A673 (cell line): ENCODE data around the gene XAB2. TPM values are rescaled to one million over a fixed set of nuclear protein-coding genes. Genes with fewer than 3 reads are reported as not detected.
A peak's percentile ranks its signal among the peaks of the same experiment; 100 is the strongest.
"Not testable (repeated sequence)": the region's sequence is repeated elsewhere in the genome, so short reads cannot be mapped to it uniquely, and the experiment has no call there.

ENCODE experiments used
- BruUV-seq: library from RNA; stranded (reverse); fragments of 400-500 nt; replicated peaks from 2 replicates; lab custom pipeline; 2021; lab: Mats Ljungman, UMichigan
- CTCF ChIA-PET: fragments of 300-600 bp; sonication (Branson Sonifier 250); formaldehyde crosslinking; loops from one replicate; lab custom pipeline; 2022; ENCODE audit warnings: antibody characterized with exemption; lab: Charles Lee
- POLR2A ChIA-PET: fragments of 300-600 bp; sonication (Branson Sonifier 250); formaldehyde crosslinking; loops from one replicate; lab custom pipeline; 2022; ENCODE audit warnings: antibody characterized with exemption; ENCODE audit not compliant: low non-redundant PET; lab: Charles Lee
- DNase-seq: peaks from one replicate; pipeline ENCODE4 v3.0.0-alpha.2; 2015; ENCODE audit warnings: low spot score
- H3K27ac ChIP-seq: fragments of 200-600 bp; sonication (generic); 2 replicates; pipeline ENCODE4 v1.5.1; 2016; ENCODE audit warnings: mixed run types, low read depth, mild to moderate bottlenecking, mixed read lengths, antibody characterized with exemption, low read length; ENCODE audit not compliant: poor library complexity, severe bottlenecking
- H3K27me3 ChIP-seq: fragments of 200-600 bp; sonication (generic); replicated peaks from 2 replicates; pipeline ENCODE4 v1.6.1; 2017; ENCODE audit warnings: mixed run types, low read depth, mild to moderate bottlenecking, mixed read lengths, antibody characterized with exemption, low read length; ENCODE audit not compliant: insufficient read depth, poor library complexity
- H3K36me3 ChIP-seq: fragments of 200-600 bp; sonication (generic); 2 replicates; pipeline ENCODE4 v1.6.1; 2016; ENCODE audit warnings: mixed run types, mild to moderate bottlenecking, mixed read lengths, antibody characterized with exemption, low read length; ENCODE audit not compliant: insufficient read depth, poor library complexity, severe bottlenecking
- H3K4me1 ChIP-seq: fragments of 200-600 bp; sonication (generic); 2 replicates; pipeline ENCODE4 v1.6.1; 2017; ENCODE audit warnings: mixed run types, mild to moderate bottlenecking, mixed read lengths, antibody characterized with exemption, low read length; ENCODE audit not compliant: insufficient read depth, poor library complexity, severe bottlenecking
- H3K4me3 ChIP-seq: fragments of 200-600 bp; sonication (generic); 2 replicates; pipeline ENCODE4 v1.5.1; 2016; ENCODE audit warnings: low read depth, mixed run types, mild to moderate bottlenecking, mixed read lengths, low read length; ENCODE audit not compliant: poor library complexity, severe bottlenecking
- H3K9me3 ChIP-seq: fragments of 200-600 bp; sonication (generic); 2 replicates; pipeline ENCODE4 v1.6.1; 2016; ENCODE audit warnings: mixed run types, low read depth, mild to moderate bottlenecking, mixed read lengths, antibody characterized with exemption, low read length; ENCODE audit not compliant: poor library complexity, severe bottlenecking
- EZH2 ChIP-seq: fragments of 200-600 bp; sonication (generic); IDR thresholded peaks from 2 replicates; pipeline ENCODE4 v1.6.1; 2017; ENCODE audit warnings: borderline replicate concordance, low read depth, mild to moderate bottlenecking, mixed read lengths, antibody characterized with exemption, low read length; ENCODE audit not compliant: poor library complexity, severe bottlenecking
- intact Hi-C: fragments of 100-400 bp; cut with micrococcal nuclease; formaldehyde crosslinking; loops from one replicate; pipeline ENCODE4 v1.10.0; 2022; ENCODE audit not compliant: unreplicated experiment
- total RNA-seq: library from RNA; stranded (reverse); gene quantifications from 2 replicates; pipeline ENCODE4 v1.2.3, GENCODE V29; 2021
- TF ChIP-seq, protein P1 (sequence below): fragments of 300-800, 200-600 bp; sonication (generic); conservative IDR thresholded peaks from 2 replicates; pipeline ENCODE4 v1.5.1; 2017; ENCODE audit warnings: low read depth, mild to moderate bottlenecking, antibody characterized with exemption, low read length, moderate library complexity, mixed read lengths

Gene XAB2
- total RNA-seq, 1 experiment from 2014 or later: 46.8 TPM

DNA sequence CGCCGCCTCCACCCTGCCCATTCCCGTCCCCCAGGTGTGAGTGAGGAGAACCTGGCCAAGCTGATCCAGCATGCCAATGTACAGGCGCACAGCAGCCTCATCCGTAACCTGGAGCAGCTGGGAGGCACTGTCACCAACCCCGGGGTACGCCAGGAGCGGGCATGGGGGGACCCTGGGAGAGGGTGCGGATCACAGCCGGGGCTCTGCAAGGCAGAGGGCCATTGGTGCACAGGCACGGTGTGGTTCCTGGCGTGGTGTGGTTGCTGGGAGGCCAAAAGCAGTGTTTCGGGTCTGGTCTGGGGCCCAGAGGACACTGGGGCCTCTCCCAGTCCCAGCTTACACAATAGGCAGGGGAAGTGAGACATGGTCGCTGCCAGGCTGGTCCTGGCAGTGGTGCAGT lies 15.8 kb upstream of the XAB2 start:
- no peak for DNase-seq
- Histone ChIP-seq H3K27me3 (no peaks in the 10 kb centered on the region), H3K27ac (no peak overlapping the region), H3K9me3 (no peaks in the 10 kb centered on the region), H3K4me1 (no peaks in the 10 kb centered on the region), H3K4me3 (no peak overlapping the region), H3K36me3 (no peaks in the 10 kb centered on the region)
- no peak for TF ChIP-seq EZH2
- TF ChIP-seq, protein P1, sequence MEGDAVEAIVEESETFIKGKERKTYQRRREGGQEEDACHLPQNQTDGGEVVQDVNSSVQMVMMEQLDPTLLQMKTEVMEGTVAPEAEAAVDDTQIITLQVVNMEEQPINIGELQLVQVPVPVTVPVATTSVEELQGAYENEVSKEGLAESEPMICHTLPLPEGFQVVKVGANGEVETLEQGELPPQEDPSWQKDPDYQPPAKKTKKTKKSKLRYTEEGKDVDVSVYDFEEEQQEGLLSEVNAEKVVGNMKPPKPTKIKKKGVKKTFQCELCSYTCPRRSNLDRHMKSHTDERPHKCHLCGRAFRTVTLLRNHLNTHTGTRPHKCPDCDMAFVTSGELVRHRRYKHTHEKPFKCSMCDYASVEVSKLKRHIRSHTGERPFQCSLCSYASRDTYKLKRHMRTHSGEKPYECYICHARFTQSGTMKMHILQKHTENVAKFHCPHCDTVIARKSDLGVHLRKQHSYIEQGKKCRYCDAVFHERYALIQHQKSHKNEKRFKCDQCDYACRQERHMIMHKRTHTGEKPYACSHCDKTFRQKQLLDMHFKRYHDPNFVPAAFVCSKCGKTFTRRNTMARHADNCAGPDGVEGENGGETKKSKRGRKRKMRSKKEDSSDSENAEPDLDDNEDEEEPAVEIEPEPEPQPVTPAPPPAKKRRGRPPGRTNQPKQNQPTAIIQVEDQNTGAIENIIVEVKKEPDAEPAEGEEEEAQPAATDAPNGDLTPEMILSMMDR: no peak
- CTCF ChIA-PET: interaction anchor here (1.3 kb wide), 1 partner anchor 77 kb away, joined by 4 read pairs; no protein-coding TSS in a partner anchor
- POLR2A ChIA-PET: no interaction called here
- no TSS peak for BruUV-seq
- intact Hi-C loops: no loop called here

DNA sequence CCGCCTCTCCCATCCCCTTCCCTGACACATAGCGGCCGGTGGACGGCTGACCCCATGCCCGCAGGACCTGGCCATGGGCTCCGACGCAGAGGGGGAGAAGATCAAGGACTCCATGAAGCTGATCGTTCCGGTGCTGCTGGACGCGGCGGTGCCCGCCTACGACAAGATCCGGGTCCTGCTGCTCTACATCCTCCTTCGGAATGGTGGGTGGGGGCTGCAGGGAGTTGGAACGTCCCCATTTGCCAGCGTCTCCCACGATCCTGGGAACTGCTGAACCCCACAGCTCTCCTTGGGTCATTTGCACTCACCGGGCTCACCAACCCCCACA lies 15.2 kb upstream of the XAB2 start:
- no peaks in the 10 kb centered on the region for H3K4me1 ChIP-seq
- H3K36me3 ChIP-seq: no peaks in the 10 kb centered on the region
- TF ChIP-seq, protein P1: no peak
- TF ChIP-seq EZH2: no peak
- H3K27ac ChIP-seq: no peak overlapping the region
- BruUV-seq: no TSS peak
- CTCF ChIA-PET: interaction anchor here (1.3 kb wide), 1 partner anchor 76 kb away, joined by 4 read pairs; no protein-coding TSS in a partner anchor
- POLR2A ChIA-PET: no interaction called here
- H3K4me3 ChIP-seq: no peak overlapping the region
- no peaks in the 10 kb centered on the region for H3K9me3 ChIP-seq
- intact Hi-C loops: no loop called here
- no peaks in the 10 kb centered on the region for H3K27me3 ChIP-seq
- no peak for DNase-seq

DNA sequence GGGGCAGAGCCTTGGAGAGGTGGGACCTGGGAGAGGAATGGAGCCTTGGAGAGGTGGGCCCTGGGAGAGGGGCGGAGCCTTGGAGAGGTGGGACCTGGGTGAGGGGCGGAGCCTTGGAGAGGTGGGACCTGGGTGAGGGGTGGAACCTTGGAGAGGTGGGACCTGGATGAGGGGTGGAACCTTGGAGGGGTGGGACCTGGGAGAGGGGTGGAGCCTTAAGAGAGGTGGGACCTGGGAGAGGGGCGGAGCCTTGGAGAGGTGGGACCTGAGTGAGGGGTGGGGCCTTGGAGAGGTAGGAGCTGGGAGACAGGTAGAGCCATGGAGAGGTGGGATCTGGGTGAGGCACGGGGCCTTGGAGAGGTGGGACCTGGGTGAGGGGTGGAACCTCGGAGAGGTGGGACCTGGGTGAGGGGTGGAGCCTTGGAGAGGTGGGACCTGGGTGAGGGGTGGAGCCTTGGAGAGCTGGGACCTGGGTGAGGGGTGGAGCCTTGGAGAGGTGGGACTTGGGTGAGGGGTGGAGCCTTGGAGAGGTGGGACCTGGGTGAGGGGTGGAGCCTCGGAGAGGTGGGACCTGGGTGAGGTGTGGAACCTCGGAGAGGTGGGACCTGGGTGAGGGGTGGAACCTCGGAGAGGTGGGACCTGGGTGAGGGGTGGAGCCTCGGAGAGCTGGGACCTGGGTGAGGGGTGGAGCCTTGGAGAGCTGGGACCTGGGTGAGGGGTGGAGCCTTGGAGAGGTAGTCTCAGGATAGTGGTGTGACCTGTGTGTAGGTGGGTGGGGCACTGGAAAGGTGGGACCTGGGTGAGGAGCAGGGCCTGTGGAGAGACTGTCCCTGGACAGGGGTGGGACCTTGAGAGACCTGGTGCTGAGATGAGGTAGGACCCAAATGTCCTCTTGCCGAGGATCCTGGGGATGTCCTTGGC lies 14.5 kb upstream of the XAB2 start:
- H3K36me3 ChIP-seq, H3K4me1 ChIP-seq, H3K9me3 ChIP-seq, intact Hi-C loops, H3K4me3 ChIP-seq, H3K27me3 ChIP-seq, BruUV-seq, H3K27ac ChIP-seq: not testable (repeated sequence)
- peak; percentile 33 for DNase-seq
- POLR2A ChIA-PET: interaction anchor here (0.6 kb wide), 1 partner anchor 14 kb away, joined by 3 read pairs; the partner anchor contains the start of genes PET100 and XAB2
- CTCF ChIA-PET: interaction anchor here (1.3 kb wide), 1 partner anchor 75 kb away, joined by 4 read pairs; no protein-coding TSS in a partner anchor
